ENCODE results near the gene MYT1.

MYT1 gene

GRCh38 chr20:64219202-64219601 is 55.0 kb downstream of the MYT1 start:
- DNase-seq (ENCODE audit: low spot score): no peak

GRCh38 chr20:64219730-64220129 is 55.5 kb downstream of the MYT1 start:
- no peak for DNase-seq (ENCODE audit: low spot score)

GRCh38 chr20:64220420-64220819 is 56.2 kb downstream of the MYT1 start:
- DNase-seq (ENCODE audit: low spot score): no peak

GRCh38 chr20:64220891-64221527 is 56.8 kb downstream of the MYT1 start:
- DNase-seq (ENCODE audit: low spot score): no peak

- no peak for DNase-seq (ENCODE audit: low spot score)
Observed at GRCh38 chr20:64222291-64222735, 58.1 kb downstream of the MYT1 start.

- no peak for DNase-seq (ENCODE audit: low spot score)
Observed at GRCh38 chr20:64222851-64223525, 58.7 kb downstream of the MYT1 start.

GRCh38 chr20:64223526-64224067 is 59.3 kb downstream of the MYT1 start:
- no peak for DNase-seq (ENCODE audit: low spot score)

GRCh38 chr20:64224351-64225170 is 60.3 kb downstream of the MYT1 start:
- no peak for DNase-seq (ENCODE audit: low spot score)

- DNase-seq (ENCODE audit: low spot score): no peak
Observed at GRCh38 chr20:64225171-64225595, 60.9 kb downstream of the MYT1 start.

GRCh38 chr20:64225828-64226598 is 61.8 kb downstream of the MYT1 start:
- no peak for DNase-seq (ENCODE audit: low spot score)

GRCh38 chr20:64226686-64227580 is 62.7 kb downstream of the MYT1 start:
- peak; percentile 35 for DNase-seq (ENCODE audit: low spot score)

- no peak for DNase-seq (ENCODE audit: low spot score)
Observed at GRCh38 chr20:64228086-64228653, 63.9 kb downstream of the MYT1 start.

GRCh38 chr20:64228751-64229506 is 64.7 kb downstream of the MYT1 start:
- DNase-seq (ENCODE audit: low spot score): no peak

GRCh38 chr20:64229507-64230061 is 65.3 kb downstream of the MYT1 start:
- DNase-seq (ENCODE audit: low spot score): no peak

GRCh38 chr20:64230461-64231145 is 66.4 kb downstream of the MYT1 start:
- DNase-seq (ENCODE audit: low spot score): no peak

- DNase-seq (ENCODE audit: low spot score): no peak
Observed at GRCh38 chr20:64231621-64232550, 67.6 kb downstream of the MYT1 start.

GRCh38 chr20:64232794-64233193 is 68.5 kb downstream of the MYT1 start:
- no peak for DNase-seq (ENCODE audit: low spot score)

- no peak for DNase-seq (ENCODE audit: low spot score)
Observed at GRCh38 chr20:64233725-64234124, 69.5 kb downstream of the MYT1 start.

Measured in CD4-positive, alpha-beta T cell treated with Interleukin-6 at 100 ng/mL for 8 hours (primary cell).